GM12878 (cell line): ENCODE results near the gene SLC25A20. TPM values are rescaled to one million over a fixed set of nuclear protein-coding genes. Genes with fewer than 3 reads are reported as not detected.
A peak's percentile ranks its signal among the peaks of the same experiment; 100 is the strongest.

Experiments
- ATAC-seq: fragments of 200-7000 bp; cut with Tn5 transposase; 3 replicates; pipeline ENCODE4 v1.9.1; 2020; ENCODE audit warnings: mild to moderate bottlenecking, moderate library complexity
- Bru-seq: library from RNA; stranded (reverse); fragments of 400-500 nt; gene quantifications from one replicate; lab custom pipeline; 2021; lab: Mats Ljungman, UMichigan
- BruChase-seq, 2 experiments: library from RNA; stranded (reverse); fragments of 400-500 nt; gene quantifications; one replicate each; lab custom pipeline; 2021; lab: Mats Ljungman, UMichigan
- BruUV-seq: library from RNA; stranded (reverse); fragments of 400-500 nt; replicated peaks from 2 replicates; lab custom pipeline; 2021; lab: Mats Ljungman, UMichigan
- CTCF ChIA-PET: fragments of 300-600 bp; sonication (Branson Sonifier 250); formaldehyde crosslinking; extraction: SDS; loops from one replicate; lab custom pipeline; 2021; ENCODE audit warnings: inconsistent platforms; lab: Yijun Ruan, JAX
- POLR2A ChIA-PET: fragments of 350-600 bp; formaldehyde crosslinking; extraction: SDS; loops from one replicate; lab custom pipeline; 2021; ENCODE audit warnings: inconsistent platforms; lab: Charles Lee
- RAD21 ChIA-PET: fragments of 300-600 bp; sonication (Branson Sonifier 250); formaldehyde crosslinking; loops from one replicate; lab custom pipeline; 2023; ENCODE audit warnings: antibody characterized with exemption; ENCODE audit not compliant: unreplicated experiment; lab: Charles Lee
- SMC1A ChIA-PET: fragments of 300-600 bp; sonication (Branson Sonifier 250); formaldehyde crosslinking; loops from one replicate; lab custom pipeline; 2023; ENCODE audit not compliant: unreplicated experiment, uncharacterized antibody; lab: Charles Lee
- DNase-seq: peaks from one replicate; pipeline ENCODE4 v3.0.0-alpha.2; 2011; ENCODE audit warnings: low read depth, low spot score
- FAIRE-seq: peaks from 3 replicates; lab custom pipeline; 2011; peaks lifted over from hg19 to GRCh38; lab: Jason Lieb, UNC
- H2AFZ ChIP-seq: 2 replicates; pipeline ENCODE4 v1.6.0; 2011; ENCODE audit warnings: low read depth, low read length, control low read depth; ENCODE audit not compliant: control insufficient read depth
- H3K27ac ChIP-seq: 2 replicates; pipeline ENCODE4 v1.5.1; 2011; ENCODE audit warnings: control low read depth; ENCODE audit not compliant: control insufficient read depth, insufficient read depth
- H3K27me3 ChIP-seq, 2 experiments: replicated peaks in 1 of 2; 2 replicates each; pipeline versions ENCODE4 v1.6.0 to v1.6.1; 2011; ENCODE audit warnings: low read length in 1 of 2; ENCODE audit not compliant: control insufficient read depth in 2 of 2, insufficient read depth in 2 of 2
- H3K36me3 ChIP-seq, 2 experiments: 2 replicates each; pipeline ENCODE4 v1.5.1; 2011; ENCODE audit warnings: low read length in 1 of 2; ENCODE audit not compliant: control insufficient read depth in 2 of 2, insufficient read depth in 2 of 2
- H3K4me1 ChIP-seq: 2 replicates; pipeline ENCODE4 v1.6.1; 2011; ENCODE audit warnings: mild to moderate bottlenecking, low read length, moderate library complexity, mixed read lengths; ENCODE audit not compliant: control insufficient read depth, insufficient read depth
- H3K4me2 ChIP-seq: 2 replicates; pipeline ENCODE4 v1.6.0; 2011; ENCODE audit warnings: control low read depth; ENCODE audit not compliant: control insufficient read depth, insufficient read depth
- H3K4me3 ChIP-seq: fragments of 200-600 bp; sonication (generic); 2 replicates; pipeline ENCODE4 v1.5.1; 2016
- H3K79me2 ChIP-seq: 2 replicates; pipeline ENCODE4 v1.6.0; 2011; ENCODE audit warnings: low read length; ENCODE audit not compliant: control insufficient read depth, insufficient read depth
- H3K9ac ChIP-seq: 2 replicates; pipeline ENCODE4 v1.8.0; 2011; ENCODE audit warnings: low read length, control low read depth, mixed read lengths; ENCODE audit not compliant: control insufficient read depth, insufficient read depth
- H3K9me3 ChIP-seq: replicated peaks from 3 replicates; pipeline ENCODE4 v1.5.1; 2011; ENCODE audit warnings: mild to moderate bottlenecking, low read length; ENCODE audit not compliant: control insufficient read depth, insufficient read depth
- H4K20me1 ChIP-seq: 2 replicates; pipeline ENCODE4 v1.6.0; 2011; ENCODE audit not compliant: control insufficient read depth, insufficient read depth
- BHLHE40 ChIP-seq, 2 experiments: fragments of 450-650 bp in 1 of 2; IDR thresholded peaks; 2 replicates each; pipeline ENCODE4 v1.6.1; 2011 to 2017; ENCODE audit warnings: low read depth in 2 of 2, borderline replicate concordance in 1 of 2, improper control_type of control experiment in 1 of 2, low read length in 1 of 2, mild to moderate bottlenecking in 1 of 2
- CTCF ChIP-seq, 3 experiments: IDR thresholded peaks in 2 of 3; conservative IDR thresholded peaks in 1 of 3; 2 replicates each; pipeline ENCODE4 v1.5.1; 2011; ENCODE audit warnings: low read depth in 3 of 3, low read length in 3 of 3, mild to moderate bottlenecking in 3 of 3, control low read depth in 2 of 3, moderate library complexity in 2 of 3, inconsistent platforms in 1 of 3, mixed read lengths in 1 of 3; ENCODE audit not compliant: control insufficient read depth in 2 of 3, insufficient read depth in 1 of 3; ENCODE audit errors: extremely low read depth in 1 of 3
- EED ChIP-seq: sonication (generic); IDR thresholded peaks from 2 replicates; pipeline ENCODE4 v1.6.1; 2016; ENCODE audit warnings: antibody characterized with exemption, low read depth
- NBN ChIP-seq: fragments of 450-650 bp; IDR thresholded peaks from 2 replicates; pipeline ENCODE4 v1.6.1; 2016
- PAX5 ChIP-seq: IDR thresholded peaks from 2 replicates; pipeline ENCODE4 v1.6.1; 2011; ENCODE audit warnings: low read depth, low read length, borderline replicate concordance
- POU2F2 ChIP-seq: IDR thresholded peaks from 3 replicates; pipeline ENCODE4 v1.6.1; 2011; ENCODE audit warnings: low read depth, mild to moderate bottlenecking, low read length, borderline replicate concordance
- PRDM15 ChIP-seq: fragments of 450-650 bp; formaldehyde crosslinking; IDR thresholded peaks from 2 replicates; pipeline ENCODE4 v1.4.0; 2020; ENCODE audit warnings: mild to moderate bottlenecking, moderate library complexity
- RUNX3 ChIP-seq: IDR thresholded peaks from 2 replicates; pipeline ENCODE4 v1.6.1; 2012; ENCODE audit warnings: low read length, inconsistent platforms
- STAT3 ChIP-seq: IDR thresholded peaks from 2 replicates; pipeline ENCODE4 v1.6.1; 2011; ENCODE audit warnings: low read depth, low read length, improper control_type of control experiment
- SUZ12 ChIP-seq: fragments of 200-600 bp; sonication (generic); IDR thresholded peaks from one replicate; pipeline ENCODE4 v1.6.1; 2018; ENCODE audit warnings: antibody characterized with exemption, mild to moderate bottlenecking; ENCODE audit not compliant: unreplicated experiment
- TCF3 ChIP-seq: IDR thresholded peaks from 2 replicates; pipeline ENCODE4 v1.6.1; 2012; ENCODE audit warnings: low read depth, mild to moderate bottlenecking, low read length, borderline replicate concordance; ENCODE audit not compliant: insufficient read depth
- WGBS: methylation state at CpG from one replicate; pipeline ENCODE4 v1.1.6; 2016; ENCODE audit warnings: low lambda C conversion rate; ENCODE audit not compliant: insufficient replicate concordance, insufficient coverage; ENCODE audit errors: missing lambda C conversion rate; 5-methylcytosine and 5-hydroxymethylcytosine counted together
- in situ Hi-C: fragments of 300-500 bp; cut with MboI; formaldehyde crosslinking; loops from 9 replicates; pipeline ENCODE4 v1.14.3; 2018; ENCODE audit warnings: mixed read lengths
- intact Hi-C: fragments of 100-400 bp; cut with micrococcal nuclease; formaldehyde crosslinking; loops from one replicate; pipeline ENCODE4 v1.14.2; 2022; ENCODE audit not compliant: unreplicated experiment
- long read RNA-seq, 2 experiments: library from polyadenylated mRNA; unstranded; transcript quantifications; one replicate each; pipeline ENCODE4 v2.0.0, GENCODE V29; 2019 to 2020
- polyA minus RNA-seq, 3 experiments: library from RNA; depleted of rRNA, polyadenylated mRNA; stranded (reverse); fragments of >200 nt; gene quantifications; 2 replicates each; pipeline ENCODE4 v1.2.3, GENCODE V29; 2011
- polyA plus RNA-seq, 11 experiments: library from polyadenylated mRNA; depleted of rRNA in 4 of 11; unstranded in 6 of 11; stranded (reverse) in 5 of 11; fragments of >200 nt; fragmentation: Nextera tagmentation in 4 of 11; fragmentation: Illumina TruSeq in 1 of 11; extraction: Ambion mirVana in 4 of 11; extraction: Trizol in 1 of 11; gene quantifications; 1 replicate in 1 of 11; 2 replicates in 10 of 11; pipeline versions ENCODE4 v1.2.1 to v1.2.3, GENCODE V29; 2011 to 2016; ENCODE audit warnings: inconsistent platforms in 2 of 11, missing spikeins in 2 of 11, low read depth in 1 of 11
- total RNA-seq, 4 experiments: library from RNA; depleted of rRNA in 3 of 4; stranded (reverse); fragments of >200 nt in 3 of 4; fragmentation: Illumina TruSeq in 1 of 4; extraction: Trizol in 1 of 4; gene quantifications; 2 replicates each; pipeline versions ENCODE4 v1.2.1 to v1.2.3, GENCODE V29; 2013 to 2021

SLC25A20 gene
- 10.9 and 13.8 TPM in 2 replicates for total RNA-seq (2013; cell fraction: nucleolus; rRNA removed)
- total RNA-seq (2014; rRNA removed) (22.4 and 22.9 TPM in 2 replicates), total RNA-seq (2014; rRNA removed; fragmentation: Illumina TruSeq; extraction: Trizol) (20.7 and 24.2 TPM in 2 replicates), total RNA-seq (2021) (12.9 and 14.5 TPM in 2 replicates), polyA plus RNA-seq (2011; rRNA removed) (26.2 and 31.5 TPM in 2 replicates), polyA plus RNA-seq (2014; fragmentation: Illumina TruSeq; extraction: Trizol) (21.9 and 24.0 TPM in 2 replicates), polyA plus RNA-seq (2014; fragmentation: Nextera tagmentation; extraction: Ambion mirVana) (10 to 100 TPM; 14.4 to 18.7 TPM), polyA plus RNA-seq (2014; rRNA removed) (18.5 TPM in 2 replicates), polyA plus RNA-seq (2016; fragmentation: Nextera tagmentation; extraction: Ambion mirVana) (10 to 100 TPM; 31.5 to 38.6 TPM), polyA minus RNA-seq (2011; rRNA and poly(A)+ RNA removed) (10.4 and 16.0 TPM in 2 replicates), Bru-seq, nascent RNA (percentile 48 among the genes with signal in this experiment), BruChase-seq, experiment 1, labeled RNA remaining after a 6-hour chase (percentile 54 among the genes with signal in this experiment), BruChase-seq, experiment 2, labeled RNA remaining after a 2-hour chase (percentile 51 among the genes with signal in this experiment)
- 16.1 TPM for polyA plus RNA-seq (2011; ENCODE audit: low read depth)
- 15.0 and 18.6 TPM in 2 replicates for polyA plus RNA-seq (2011; cell fraction: cytosol; rRNA removed)
- 16.0 and 16.8 TPM in 2 replicates for polyA plus RNA-seq (2011; cell fraction: nucleus; rRNA removed)
- polyA plus RNA-seq (2012), result 13.6 and 19.1 TPM in 2 replicates
- polyA minus RNA-seq (2011; cell fraction: cytosol; rRNA and poly(A)+ RNA removed), result 2.5 and 3.1 TPM in 2 replicates
- polyA minus RNA-seq (2011; cell fraction: nucleus; rRNA and poly(A)+ RNA removed), result 2.4 and 3.8 TPM in 2 replicates
- long read RNA-seq, experiment 1, transcript SLC25A20-201 (9 exons, 1,879 nt), result major isoform, 12 of 14 reads
- long read RNA-seq, experiment 1, partial matches to known transcripts, result 0 of 14 reads
- long read RNA-seq, experiment 1, other reads (novel, unspliced or antisense), result 2 of 14 reads
- long read RNA-seq, experiment 2, transcript SLC25A20-201 (9 exons, 1,879 nt), result major isoform, 6 of 15 reads
- long read RNA-seq, experiment 2, partial matches to known transcripts, result 5 of 15 reads
- long read RNA-seq, experiment 2, other reads (novel, unspliced or antisense), result 4 of 15 reads

GRCh38 chr3:48898383-48899234 lies at the start of gene SLC25A20:
SLC25A20 (minus strand) TSS chr3:48898882; CDS start chr3:48898794, 88 bp downstream.
- Histone ChIP-seq H3K9ac (peak within 1 kb of the TSS; percentile 70), H2AFZ (peak within 1 kb of the TSS; percentile 92), H4K20me1 (no peaks in the 10 kb centered on the region), H3K27ac (peak within 1 kb of the TSS; percentile 66), H3K4me2 (peak within 1 kb of the TSS; percentile 97), H3K79me2 (peaks cover 2% of the 10 kb centered on the region), H3K4me3 (peak within 1 kb of the TSS; percentile 75), H3K36me3 (no peaks in the 10 kb centered on the region), H3K27me3 (no peaks in the 10 kb centered on the region), H3K4me1 (peaks cover 18% of the 10 kb centered on the region), H3K9me3 (no peaks in the 10 kb centered on the region)
- RAD21 ChIA-PET, result interaction anchor here (0.5 to 2.0 kb wide), 14 partner anchors 17 to 182 kb away, joined by 3 to 14 read pairs (median 3); partner anchors contain the start of genes ARIH2, IP6K2, PRKAR2A and WDR6
- POLR2A ChIA-PET, result interaction anchor here (0.5 to 2.1 kb wide), 8 partner anchors 10 to 183 kb away, joined by 3 to 20 read pairs (median 4); partner anchors contain the start of gene ARIH2
- CTCF ChIA-PET, result interaction anchor here (0.7 to 3.2 kb wide), 14 partner anchors 9 to 183 kb away, joined by 3 to 12 read pairs (median 3); partner anchors contain the start of gene ARIH2
- DNase-seq, result peak; percentile 63
- WGBS, result under 1% methylated on average over 54 of the region's 54 CpGs
- in situ Hi-C loops (no loop called here), intact Hi-C loops (loop anchor here (2.0 to 5.0 kb wide), 2 partner anchors 20 to 51 kb away; partner anchors contain the start of genes ARIH2 and PRKAR2A)
- no peak for FAIRE-seq
- ATAC-seq, result peak; percentile 98
- SMC1A ChIA-PET, result interaction anchor here (0.9 to 3.0 kb wide), 9 partner anchors 21 to 159 kb away, joined by 3 to 14 read pairs (median 3); partner anchors contain the start of gene ARIH2
- TSS peak; percentile 86 for BruUV-seq
- TF ChIP-seq POU2F2, result no peak
- TF ChIP-seq NBN, result peak; percentile 49; the same call in 1 of the 2 replicates
- peak; percentile 61; the same call in 1 of the 2 replicates for TF ChIP-seq PAX5
- no peak for TF ChIP-seq EED
- TF ChIP-seq STAT3, result no peak
- peak in 1 of 2 experiments; percentile 80; a peak in 2 of 4 replicates for TF ChIP-seq BHLHE40 (IDR thresholded peaks at IDR 0.05; ENCODE audit: borderline replicate concordance in 1 of 2, low read depth in 2 of 2, low read length in 1 of 2)
- TF ChIP-seq PRDM15 (CRISPR knock-in tag), result no peak
- TF ChIP-seq TCF3, result peak; percentile 56; the same call in 1 of the 2 replicates
- TF ChIP-seq RUNX3, result peak; percentile 49
- TF ChIP-seq CTCF (IDR thresholded peaks at IDR 0.05 in 2 of 3, conservative IDR thresholded peaks at IDR 0.05 in 1 of 3; ENCODE audit: control insufficient read depth in 2 of 3, extremely low read depth in 1 of 3, insufficient read depth in 1 of 3, low read depth in 3 of 3, low read length in 3 of 3), result peak in 2 of 3 experiments; percentile 11 to 26; a peak in 1 of 6 replicates
- TF ChIP-seq SUZ12, result no peak
